Activated naive CD8-positive, alpha-beta T cell treated with anti-CD3 and anti-CD28 coated beads, Interleukin-2, amount 10 ng/mL, durations not matched to agents 7 days and 5 days (primary cell): Measurements from ENCODE around the gene SLC18A2. TPM values are rescaled to one million over a fixed set of nuclear protein-coding genes. Genes with fewer than 3 reads are reported as not detected.

Experiments
- ATAC-seq: fragments of 150-1000 bp; cut with Tn5 transposase; one replicate; pipeline ENCODE4 v1.10.0; 2021; ENCODE audit warnings: low read depth, moderate library complexity
- POLR2A ChIA-PET: fragments of 350-600 bp; sonication (Branson Sonifier 250); formaldehyde crosslinking; loops from one replicate; lab custom pipeline; 2021; ENCODE audit warnings: antibody characterized with exemption; lab: Charles Lee
- DNase-seq: peaks from one replicate; pipeline ENCODE4 v3.0.0; 2021
- H3K27ac Mint-ChIP-seq: one replicate; pipeline ENCODE4 v1.8.0; 2022; ENCODE audit warnings: mild to moderate bottlenecking, mixed read lengths
- H3K27me3 Mint-ChIP-seq: one replicate; pipeline ENCODE4 v1.8.0; 2022; ENCODE audit warnings: mild to moderate bottlenecking, moderate library complexity, mixed read lengths
- H3K36me3 Mint-ChIP-seq: one replicate; pipeline ENCODE4 v1.8.0; 2021; ENCODE audit warnings: mild to moderate bottlenecking, mixed read lengths
- H3K4me1 Mint-ChIP-seq: one replicate; pipeline ENCODE4 v1.8.0; 2021; ENCODE audit warnings: mixed read lengths
- H3K4me3 Mint-ChIP-seq: one replicate; pipeline ENCODE4 v1.8.0; 2022; ENCODE audit warnings: mild to moderate bottlenecking, moderate library complexity, mixed read lengths
- H3K9me3 Mint-ChIP-seq: one replicate; pipeline ENCODE4 v1.8.0; 2021; ENCODE audit warnings: mixed read lengths
- total RNA-seq, 2 experiments: library from RNA; stranded (reverse); gene quantifications; one replicate each; pipeline ENCODE4 v1.2.3, GENCODE V29; 2021

Gene SLC18A2
- total RNA-seq, 2 experiments from 2014 or later: 0.14 to 0.17 TPM

GRCh38 chr10:117246997-117247671, 6.2 kb downstream of the SLC18A2 start:
- POLR2A ChIA-PET: no interaction called here
- ATAC-seq (no peak), DNase-seq (no peak)
- Mint-ChIP-seq H3K27ac (no peak overlapping the region), H3K4me3 (no peak overlapping the region), H3K27me3 (peaks cover 41% of the 10 kb centered on the region), H3K4me1 (peaks cover 8% of the 10 kb centered on the region), H3K36me3 (no peaks in the 10 kb centered on the region), H3K9me3 (no peaks in the 10 kb centered on the region)

- Mint-ChIP-seq H3K4me3 (no peak overlapping the region), H3K4me1 (peaks cover 8% of the 10 kb centered on the region), H3K36me3 (no peaks in the 10 kb centered on the region), H3K27ac (no peak overlapping the region), H3K9me3 (no peaks in the 10 kb centered on the region), H3K27me3 (peaks cover 27% of the 10 kb centered on the region)
- POLR2A ChIA-PET: no interaction called here
- no peak for DNase-seq
- no peak for ATAC-seq
Observed at GRCh38 chr10:117248750-117249465, 8.0 kb downstream of the SLC18A2 start.

GRCh38 chr10:117249493-117250093, 8.7 kb downstream of the SLC18A2 start:
- no peak overlapping the region for H3K4me3 Mint-ChIP-seq
- peaks cover 8% of the 10 kb centered on the region for H3K4me1 Mint-ChIP-seq
- peaks cover 21% of the 10 kb centered on the region for H3K27me3 Mint-ChIP-seq
- DNase-seq (no peak), ATAC-seq (no peak)
- POLR2A ChIA-PET: no interaction called here
- no peaks in the 10 kb centered on the region for H3K36me3 Mint-ChIP-seq
- no peak overlapping the region for H3K27ac Mint-ChIP-seq
- no peaks in the 10 kb centered on the region for H3K9me3 Mint-ChIP-seq

- H3K27ac Mint-ChIP-seq: no peak overlapping the region
- POLR2A ChIA-PET: no interaction called here
- DNase-seq: no peak
- H3K36me3 Mint-ChIP-seq: no peaks in the 10 kb centered on the region
- ATAC-seq: no peak
- peaks cover 17% of the 10 kb centered on the region for H3K27me3 Mint-ChIP-seq
- H3K9me3 Mint-ChIP-seq: no peaks in the 10 kb centered on the region
- no peak overlapping the region for H3K4me3 Mint-ChIP-seq
- H3K4me1 Mint-ChIP-seq: peaks cover 8% of the 10 kb centered on the region
Observed at GRCh38 chr10:117250411-117250810, 9.5 kb downstream of the SLC18A2 start.

- ATAC-seq (no peak), DNase-seq (no peak)
- POLR2A ChIA-PET: no interaction called here
- H3K4me3 Mint-ChIP-seq: no peak overlapping the region
- H3K27me3 Mint-ChIP-seq: peaks cover 11% of the 10 kb centered on the region
- no peak overlapping the region for H3K27ac Mint-ChIP-seq
- H3K9me3 Mint-ChIP-seq: no peaks in the 10 kb centered on the region
- H3K4me1 Mint-ChIP-seq: peaks cover 3% of the 10 kb centered on the region
- H3K36me3 Mint-ChIP-seq: no peaks in the 10 kb centered on the region
Observed at GRCh38 chr10:117253908-117254307, 13.0 kb downstream of the SLC18A2 start.

- H3K4me3 Mint-ChIP-seq: no peak overlapping the region
- POLR2A ChIA-PET: no interaction called here
- no peak overlapping the region for H3K27ac Mint-ChIP-seq
- H3K36me3 Mint-ChIP-seq: no peaks in the 10 kb centered on the region
- no peak for ATAC-seq
- peaks cover 12% of the 10 kb centered on the region for H3K27me3 Mint-ChIP-seq
- no peaks in the 10 kb centered on the region for H3K9me3 Mint-ChIP-seq
- H3K4me1 Mint-ChIP-seq: peaks cover 3% of the 10 kb centered on the region
- no peak for DNase-seq
Observed at GRCh38 chr10:117254338-117254737, 13.4 kb downstream of the SLC18A2 start.

GRCh38 chr10:117254774-117255735, 14.1 kb downstream of the SLC18A2 start:
- no peak for ATAC-seq
- POLR2A ChIA-PET: no interaction called here

GRCh38 chr10:117255835-117256460, 15.0 kb downstream of the SLC18A2 start:
- Mint-ChIP-seq H3K4me3 (no peak overlapping the region), H3K36me3 (no peaks in the 10 kb centered on the region), H3K4me1 (peaks cover 3% of the 10 kb centered on the region), H3K27me3 (peaks cover 20% of the 10 kb centered on the region), H3K27ac (no peak overlapping the region), H3K9me3 (no peaks in the 10 kb centered on the region)
- POLR2A ChIA-PET: no interaction called here
- ATAC-seq (no peak), DNase-seq (no peak)

More at GRCh38 chr10:117254774-117255735, 14.1 kb downstream of the SLC18A2 start:
- peaks cover 18% of the 10 kb centered on the region for H3K27me3 Mint-ChIP-seq
- H3K36me3 Mint-ChIP-seq: no peaks in the 10 kb centered on the region
- no peak overlapping the region for H3K27ac Mint-ChIP-seq
- H3K4me3 Mint-ChIP-seq: no peak overlapping the region
- no peak for DNase-seq
- peaks cover 3% of the 10 kb centered on the region for H3K4me1 Mint-ChIP-seq
- no peaks in the 10 kb centered on the region for H3K9me3 Mint-ChIP-seq

- no peak overlapping the region for H3K4me3 Mint-ChIP-seq
- no peaks in the 10 kb centered on the region for H3K9me3 Mint-ChIP-seq
- peaks cover 27% of the 10 kb centered on the region for H3K27me3 Mint-ChIP-seq
- peaks cover 3% of the 10 kb centered on the region for H3K4me1 Mint-ChIP-seq
- H3K27ac Mint-ChIP-seq: no peak overlapping the region
- POLR2A ChIA-PET: no interaction called here
- no peak for DNase-seq
- no peak for ATAC-seq
- H3K36me3 Mint-ChIP-seq: no peaks in the 10 kb centered on the region
Observed at GRCh38 chr10:117256910-117257309, 16.0 kb downstream of the SLC18A2 start.

GRCh38 chr10:117257721-117258120, 16.8 kb downstream of the SLC18A2 start:
- Mint-ChIP-seq H3K27me3 (peaks cover 27% of the 10 kb centered on the region), H3K9me3 (no peaks in the 10 kb centered on the region), H3K36me3 (no peaks in the 10 kb centered on the region), H3K27ac (no peak overlapping the region), H3K4me1 (peaks cover 3% of the 10 kb centered on the region), H3K4me3 (no peak overlapping the region)
- POLR2A ChIA-PET: no interaction called here
- ATAC-seq (no peak), DNase-seq (no peak)

- Mint-ChIP-seq H3K4me3 (no peak overlapping the region), H3K36me3 (no peaks in the 10 kb centered on the region), H3K9me3 (no peaks in the 10 kb centered on the region), H3K27ac (no peak overlapping the region), H3K4me1 (peaks cover 3% of the 10 kb centered on the region), H3K27me3 (peaks cover 27% of the 10 kb centered on the region)
- POLR2A ChIA-PET: no interaction called here
- DNase-seq (no peak), ATAC-seq (no peak)
Observed at GRCh38 chr10:117259279-117259678, 18.4 kb downstream of the SLC18A2 start.

- DNase-seq (no peak), ATAC-seq (no peak)
- POLR2A ChIA-PET: no interaction called here
- H3K4me1 Mint-ChIP-seq: peaks cover 3% of the 10 kb centered on the region
- no peaks in the 10 kb centered on the region for H3K9me3 Mint-ChIP-seq
- no peak overlapping the region for H3K4me3 Mint-ChIP-seq
- peaks cover 25% of the 10 kb centered on the region for H3K27me3 Mint-ChIP-seq
- no peaks in the 10 kb centered on the region for H3K36me3 Mint-ChIP-seq
- H3K27ac Mint-ChIP-seq: no peak overlapping the region
Observed at GRCh38 chr10:117260084-117260483, 19.2 kb downstream of the SLC18A2 start.

GRCh38 chr10:117261501-117261900, 20.6 kb downstream of the SLC18A2 start:
- ATAC-seq: no peak
- peaks cover 3% of the 10 kb centered on the region for H3K4me1 Mint-ChIP-seq
- H3K4me3 Mint-ChIP-seq: no peak overlapping the region
- no peaks in the 10 kb centered on the region for H3K36me3 Mint-ChIP-seq
- DNase-seq: no peak
- no peak overlapping the region for H3K27ac Mint-ChIP-seq
- H3K9me3 Mint-ChIP-seq: no peaks in the 10 kb centered on the region
- peaks cover 25% of the 10 kb centered on the region for H3K27me3 Mint-ChIP-seq
- POLR2A ChIA-PET: no interaction called here
